ENCODE data around the gene GCK.

The GCK gene

GRCh38 chr7:44144426-44144967 is 44.7 kb downstream of the GCK start:
- Histone ChIP-seq H3K4me1 (ENCODE audit: insufficient read depth, low read length) (no peaks in the 10 kb centered on the region), H4K20me1 (ENCODE audit: insufficient read depth, low read length) (no peaks in the 10 kb centered on the region), H2AFZ (ENCODE audit: low read depth, low read length) (no peak overlapping the region), H3K4me2 (ENCODE audit: insufficient read depth, low read length) (no peak overlapping the region), H3K27me3 (ENCODE audit: insufficient read depth, low read length, poor library complexity) (no peaks in the 10 kb centered on the region), H3K9me3 (ENCODE audit: insufficient read depth, low read length, severe bottlenecking) (no peaks in the 10 kb centered on the region), H3K27ac (ENCODE audit: low read length) (no peak overlapping the region), H3K79me2 (ENCODE audit: insufficient read depth, low read length) (no peaks in the 10 kb centered on the region), H3K9ac (ENCODE audit: low read depth, low read length) (no peak overlapping the region), H3K36me3 (ENCODE audit: insufficient read depth, low read length) (no peaks in the 10 kb centered on the region), H3K4me3 (ENCODE audit: low read depth in 1 of 2, low read length in 2 of 2) (no peak overlapping the region)
- ATAC-seq (ENCODE audit: insufficient read depth, low read depth) (no peak), DNase-seq (no peak)
- TF ChIP-seq, protein P1, sequence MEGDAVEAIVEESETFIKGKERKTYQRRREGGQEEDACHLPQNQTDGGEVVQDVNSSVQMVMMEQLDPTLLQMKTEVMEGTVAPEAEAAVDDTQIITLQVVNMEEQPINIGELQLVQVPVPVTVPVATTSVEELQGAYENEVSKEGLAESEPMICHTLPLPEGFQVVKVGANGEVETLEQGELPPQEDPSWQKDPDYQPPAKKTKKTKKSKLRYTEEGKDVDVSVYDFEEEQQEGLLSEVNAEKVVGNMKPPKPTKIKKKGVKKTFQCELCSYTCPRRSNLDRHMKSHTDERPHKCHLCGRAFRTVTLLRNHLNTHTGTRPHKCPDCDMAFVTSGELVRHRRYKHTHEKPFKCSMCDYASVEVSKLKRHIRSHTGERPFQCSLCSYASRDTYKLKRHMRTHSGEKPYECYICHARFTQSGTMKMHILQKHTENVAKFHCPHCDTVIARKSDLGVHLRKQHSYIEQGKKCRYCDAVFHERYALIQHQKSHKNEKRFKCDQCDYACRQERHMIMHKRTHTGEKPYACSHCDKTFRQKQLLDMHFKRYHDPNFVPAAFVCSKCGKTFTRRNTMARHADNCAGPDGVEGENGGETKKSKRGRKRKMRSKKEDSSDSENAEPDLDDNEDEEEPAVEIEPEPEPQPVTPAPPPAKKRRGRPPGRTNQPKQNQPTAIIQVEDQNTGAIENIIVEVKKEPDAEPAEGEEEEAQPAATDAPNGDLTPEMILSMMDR (IDR thresholded peaks at IDR 0.05; ENCODE audit: borderline replicate concordance, extremely low read depth, low read length, poor library complexity, severe bottlenecking) = no peak
- TF ChIP-seq EZH2 (IDR thresholded peaks at IDR 0.05; ENCODE audit: borderline replicate concordance, low read depth, low read length, severe bottlenecking) = no peak

- no peaks in the 10 kb centered on the region for H3K4me1 ChIP-seq (ENCODE audit: insufficient read depth, low read length)
- H3K79me2 ChIP-seq (ENCODE audit: insufficient read depth, low read length) = no peaks in the 10 kb centered on the region
- no peaks in the 10 kb centered on the region for H3K9me3 ChIP-seq (ENCODE audit: insufficient read depth, low read length, severe bottlenecking)
- H2AFZ ChIP-seq (ENCODE audit: low read depth, low read length) = no peak overlapping the region
- no peak overlapping the region for H3K4me3 ChIP-seq (ENCODE audit: low read depth in 1 of 2, low read length in 2 of 2)
- H4K20me1 ChIP-seq (ENCODE audit: insufficient read depth, low read length) = no peaks in the 10 kb centered on the region
- no peaks in the 10 kb centered on the region for H3K27me3 ChIP-seq (ENCODE audit: insufficient read depth, low read length, poor library complexity)
- no peak overlapping the region for H3K9ac ChIP-seq (ENCODE audit: low read depth, low read length)
- TF ChIP-seq, protein P1 (IDR thresholded peaks at IDR 0.05; ENCODE audit: borderline replicate concordance, extremely low read depth, low read length, poor library complexity, severe bottlenecking) = no peak
- no peak for TF ChIP-seq EZH2 (IDR thresholded peaks at IDR 0.05; ENCODE audit: borderline replicate concordance, low read depth, low read length, severe bottlenecking)
- no peaks in the 10 kb centered on the region for H3K36me3 ChIP-seq (ENCODE audit: insufficient read depth, low read length)
- H3K27ac ChIP-seq (ENCODE audit: low read length) = no peak overlapping the region
- DNase-seq = no peak
- no peak overlapping the region for H3K4me2 ChIP-seq (ENCODE audit: insufficient read depth, low read length)
- no peak for ATAC-seq (ENCODE audit: insufficient read depth, low read depth)
Observed at GRCh38 chr7:44143646-44144250, 45.5 kb downstream of the GCK start.

- Histone ChIP-seq H3K79me2 (ENCODE audit: insufficient read depth, low read length) (no peaks in the 10 kb centered on the region), H3K4me1 (ENCODE audit: insufficient read depth, low read length) (no peaks in the 10 kb centered on the region), H3K4me2 (ENCODE audit: insufficient read depth, low read length) (no peak overlapping the region), H3K27me3 (ENCODE audit: insufficient read depth, low read length, poor library complexity) (no peaks in the 10 kb centered on the region), H3K4me3 (ENCODE audit: low read depth in 1 of 2, low read length in 2 of 2) (no peak overlapping the region), H4K20me1 (ENCODE audit: insufficient read depth, low read length) (no peaks in the 10 kb centered on the region), H2AFZ (ENCODE audit: low read depth, low read length) (no peak overlapping the region), H3K36me3 (ENCODE audit: insufficient read depth, low read length) (no peaks in the 10 kb centered on the region), H3K9ac (ENCODE audit: low read depth, low read length) (no peak overlapping the region), H3K27ac (ENCODE audit: low read length) (no peak overlapping the region), H3K9me3 (ENCODE audit: insufficient read depth, low read length, severe bottlenecking) (no peaks in the 10 kb centered on the region)
- ATAC-seq (ENCODE audit: insufficient read depth, low read depth) (0 out of 3 replicates have a peak, but pooled peaks have one; percentile 28), DNase-seq (no peak)
- TF ChIP-seq, protein P1 (IDR thresholded peaks at IDR 0.05; ENCODE audit: borderline replicate concordance, extremely low read depth, low read length, poor library complexity, severe bottlenecking) = no peak
- no peak for TF ChIP-seq EZH2 (IDR thresholded peaks at IDR 0.05; ENCODE audit: borderline replicate concordance, low read depth, low read length, severe bottlenecking)
Observed at GRCh38 chr7:44142028-44142427, 47.2 kb downstream of the GCK start.

Data from DND-41 (cell line).